A549 (cell line): ENCODE results near the gene TSNAXIP1. TPM values are rescaled to one million over a fixed set of nuclear protein-coding genes. Genes with fewer than 3 reads are reported as not detected.

Source experiments
- ATAC-seq, 2 experiments: fragments of 200-7000 bp in 1 of 2; fragments of >200 bp in 1 of 2; cut with Nextera tagmentation in 1 of 2; cut with Tn5 transposase in 1 of 2; 3 replicates each; pipeline versions ENCODE4 v1.8.0 to v1.9.1; 2018 to 2020; ENCODE audit warnings: mild to moderate bottlenecking in 1 of 2, moderate library complexity in 1 of 2
- CTCF ChIA-PET: fragments of 300-600 bp; sonication (Branson Sonifier 250); formaldehyde crosslinking; extraction: SDS; loops from one replicate; lab custom pipeline; 2021; ENCODE audit warnings: antibody characterized with exemption, inconsistent platforms; lab: Yijun Ruan, JAX
- POLR2A ChIA-PET: fragments of 350-600 bp; formaldehyde crosslinking; extraction: SDS; loops from one replicate; lab custom pipeline; 2021; ENCODE audit warnings: antibody characterized with exemption, inconsistent platforms; lab: Yijun Ruan, JAX
- DNase-seq, 2 experiments: peaks; one replicate each; pipeline versions ENCODE4 v3.0.0 to v3.0.0-alpha.2; 2011 to 2016; ENCODE audit warnings: low read depth in 1 of 2, low spot score in 1 of 2
- FAIRE-seq: peaks from 2 replicates; lab custom pipeline; 2011; peaks lifted over from hg19 to GRCh38; lab: Jason Lieb, UNC
- H3K27ac ChIP-seq, 2 experiments: fragments of >200 bp; sonication (Bioruptor Twin); formaldehyde crosslinking; 3 replicates each; pipeline ENCODE4 v1.5.1; 2016 to 2017
- H3K4me1 ChIP-seq: fragments of >200 bp; sonication (Bioruptor Twin); formaldehyde crosslinking; 3 replicates; pipeline ENCODE4 v1.6.1; 2016
- H3K4me2 ChIP-seq: fragments of >200 bp; sonication (Bioruptor Twin); formaldehyde crosslinking; 3 replicates; pipeline ENCODE4 v1.6.1; 2016
- H3K4me3 ChIP-seq: fragments of >200 bp; sonication (Bioruptor Twin); formaldehyde crosslinking; 3 replicates; pipeline ENCODE4 v1.5.1; 2016
- H3K9me3 ChIP-seq: fragments of >200 bp; sonication (Bioruptor Twin); formaldehyde crosslinking; 3 replicates; pipeline ENCODE4 v1.6.1; 2016
- BHLHE40 ChIP-seq: IDR thresholded peaks from 2 replicates; pipeline ENCODE4 v1.6.1; 2012; ENCODE audit warnings: low read depth, low read length, inconsistent platforms
- CHD2 ChIP-seq: fragments of 150-350 bp; IDR thresholded peaks from 2 replicates; pipeline ENCODE4 v1.6.1; 2014; ENCODE audit warnings: low read length; ENCODE audit not compliant: partially characterized antibody
- FOSB ChIP-seq: fragments of 250-450 bp; sonication (Bioruptor Pico); IDR thresholded peaks from 2 replicates; pipeline ENCODE4 v1.5.0; 2020; ENCODE audit warnings: mild to moderate bottlenecking, moderate library complexity
- FOXS1 ChIP-seq: fragments of 250-450 bp; sonication (Bioruptor Pico); IDR thresholded peaks from 2 replicates; pipeline ENCODE4 v1.5.0; 2020; ENCODE audit warnings: mild to moderate bottlenecking, moderate library complexity
- HDAC2 ChIP-seq: fragments of 200-600 bp; sonication (generic); IDR thresholded peaks from 2 replicates; pipeline ENCODE4 v1.6.1; 2016
- HOXB13 ChIP-seq: fragments of 250-450 bp; sonication (Bioruptor Pico); IDR thresholded peaks from 2 replicates; pipeline ENCODE4 v1.5.0; 2020; ENCODE audit warnings: low read depth, mild to moderate bottlenecking, moderate library complexity
- HOXB5 ChIP-seq: fragments of 250-450 bp; sonication (Bioruptor Pico); IDR thresholded peaks from 2 replicates; pipeline ENCODE4 v1.5.0; 2020; ENCODE audit warnings: mild to moderate bottlenecking, moderate library complexity
- MAFK ChIP-seq: fragments of 450-650 bp; IDR thresholded peaks from 2 replicates; pipeline ENCODE4 v1.6.1; 2014; ENCODE audit not compliant: partially characterized antibody
- MAZ ChIP-seq: fragments of 150-350 bp; IDR thresholded peaks from 2 replicates; pipeline ENCODE4 v1.6.1; 2014; ENCODE audit warnings: antibody characterized with exemption, low read depth, low read length, borderline replicate concordance
- NFE2L2 ChIP-seq: fragments of 150-350 bp; conservative IDR thresholded peaks from 2 replicates; pipeline ENCODE4 v1.6.1; 2014; ENCODE audit warnings: low read length
- NPAS2 ChIP-seq: fragments of 250-450 bp; sonication (Bioruptor Pico); IDR thresholded peaks from 2 replicates; pipeline ENCODE4 v1.8.0; 2022; ENCODE audit warnings: mild to moderate bottlenecking, moderate library complexity, borderline replicate concordance
- POLR2A ChIP-seq: IDR thresholded peaks from 2 replicates; pipeline ENCODE4 v1.6.1; 2012; ENCODE audit warnings: mild to moderate bottlenecking, low read length
- RAD21 ChIP-seq, 2 experiments: fragments of >200 bp in 1 of 2; sonication (Bioruptor Twin) in 1 of 2; formaldehyde crosslinking in 1 of 2; IDR thresholded peaks in 1 of 2; conservative IDR thresholded peaks in 1 of 2; 2 replicates in 1 of 2; 3 replicates in 1 of 2; pipeline ENCODE4 v1.6.1; 2012 to 2018; ENCODE audit warnings: inconsistent platforms in 1 of 2
- RARB ChIP-seq: fragments of 250-450 bp; sonication (Bioruptor Pico); IDR thresholded peaks from 2 replicates; pipeline ENCODE4 v1.8.0; 2021; ENCODE audit warnings: mild to moderate bottlenecking, moderate library complexity
- RNF2 ChIP-seq: fragments of 200-600 bp; sonication (generic); IDR thresholded peaks from 2 replicates; pipeline ENCODE4 v1.6.1; 2016; ENCODE audit warnings: low read depth, mild to moderate bottlenecking, antibody characterized with exemption, moderate library complexity, borderline replicate concordance
- SREBF2 ChIP-seq: fragments of 450-650 bp; IDR thresholded peaks from 2 replicates; pipeline ENCODE4 v1.6.1; 2014; ENCODE audit warnings: mild to moderate bottlenecking, moderate library complexity
- ZC3H11A ChIP-seq: fragments of 450-650 bp; IDR thresholded peaks from 2 replicates; pipeline ENCODE4 v1.6.1; 2014; ENCODE audit warnings: antibody characterized with exemption, mild to moderate bottlenecking
- WGBS: methylation state at CpG from one replicate; pipeline ENCODE4 v1.1.6; 2017; ENCODE audit errors: missing lambda C conversion rate; 5-methylcytosine and 5-hydroxymethylcytosine counted together
- polyA plus RNA-seq, 4 experiments: library from polyadenylated mRNA; depleted of rRNA in 3 of 4; stranded (reverse); fragments of >200 nt; fragmentation: RNase III in 1 of 4; extraction: RNeasy Plus Mini Kit Qiagen cat#74134 plus additional on column Dnase treatment in 1 of 4; gene quantifications; 2 replicates in 3 of 4; 3 replicates in 1 of 4; pipeline ENCODE4 v1.2.3, GENCODE V29; 2011 to 2017
- TF ChIP-seq, protein P1 (sequence below): fragments of >200 bp; sonication (Bioruptor Twin); formaldehyde crosslinking; IDR thresholded peaks from 3 replicates; pipeline ENCODE4 v1.6.1; 2016
- TF ChIP-seq, protein P2 (sequence below): fragments of 250-450 bp; sonication (Bioruptor Pico); IDR thresholded peaks from 2 replicates; pipeline ENCODE4 v1.5.0; 2020; ENCODE audit warnings: low read depth, mild to moderate bottlenecking, moderate library complexity
- TF ChIP-seq, protein P3 (sequence below): fragments of 250-450 bp; sonication (Bioruptor Pico); IDR thresholded peaks from 2 replicates; pipeline ENCODE4 v1.5.0; 2021; ENCODE audit warnings: mild to moderate bottlenecking, moderate library complexity, borderline replicate concordance
- TF ChIP-seq, protein P4 (sequence below): IDR thresholded peaks from 2 replicates; pipeline ENCODE4 v1.6.1; 2012

Gene TSNAXIP1
- polyA plus RNA-seq, 2 of the 4 experiments (the other 2 are of a cell fraction) = 0.68 to 1.1 TPM

DNA sequence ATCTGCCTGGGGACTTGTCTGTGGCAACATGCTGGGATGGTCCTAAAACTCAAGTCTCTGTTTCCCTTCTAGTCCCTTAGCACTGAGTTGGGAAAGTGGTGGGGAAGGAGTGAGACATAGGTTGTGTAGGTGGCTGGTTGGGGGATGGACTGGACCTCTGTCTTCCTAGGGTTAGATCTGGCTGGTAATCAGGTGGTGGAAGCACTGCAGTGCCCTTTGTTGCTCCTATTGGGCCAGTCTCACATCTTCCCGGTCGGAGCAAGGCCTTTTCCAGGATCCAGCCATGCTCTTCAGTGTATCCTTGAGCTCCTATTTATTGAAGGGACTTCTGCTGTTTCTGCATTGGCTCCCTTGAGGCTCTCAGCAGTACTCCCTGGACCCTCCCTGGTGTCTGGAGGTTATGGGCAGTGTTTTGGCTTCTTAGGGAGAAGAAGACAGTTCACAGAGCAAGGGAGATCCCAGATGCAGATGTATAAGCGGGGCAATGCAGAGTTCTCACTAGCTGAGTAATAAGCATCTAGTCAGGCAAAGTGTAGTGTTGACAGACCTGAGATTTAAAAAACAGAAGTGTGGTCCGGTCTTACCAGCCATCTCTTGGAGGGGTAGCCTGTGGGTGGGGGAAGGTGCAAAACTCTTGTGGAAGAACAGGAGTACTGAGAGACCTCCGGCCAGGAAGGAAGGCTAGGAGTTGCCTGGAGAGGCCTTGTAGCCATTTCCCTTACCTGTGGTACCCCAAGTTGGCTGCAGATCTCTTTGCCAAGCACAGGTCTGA is 38.8 kb downstream of the TSNAXIP1 start (continued):
- no peak for TF ChIP-seq FOXS1 (CRISPR knock-in tag)

DNA sequence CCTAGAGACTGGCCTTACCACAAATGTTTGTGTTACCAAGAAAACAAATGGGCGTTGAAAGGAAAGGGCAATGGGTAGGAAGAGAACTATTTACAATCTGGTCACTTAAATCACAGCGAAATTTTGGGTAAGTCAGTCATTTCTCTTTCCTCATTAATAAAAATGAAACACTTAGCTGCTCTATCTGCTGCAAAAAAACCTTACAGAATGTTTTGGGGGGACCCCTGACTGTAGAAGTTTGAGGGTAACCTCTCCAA is 39.3 kb downstream of the TSNAXIP1 start:
- FAIRE-seq (no peak), DNase-seq (no peak), ATAC-seq (no peak)
- H3K4me1 ChIP-seq = peaks cover 40% of the 10 kb centered on the region
- WGBS = 15% methylated on average over 2 of the region's 2 CpGs
- POLR2A ChIA-PET = interaction anchor here (0.6 to 0.9 kb wide), 6 partner anchors 12 to 90 kb away, joined by 3 to 7 read pairs (median 4); partner anchors contain the start of genes PSKH1, RANBP10 and TSNAXIP1
- H3K4me2 ChIP-seq = peak overlapping the region; percentile 87
- no peaks in the 10 kb centered on the region for H3K9me3 ChIP-seq
- TF ChIP-seq, protein P1, sequence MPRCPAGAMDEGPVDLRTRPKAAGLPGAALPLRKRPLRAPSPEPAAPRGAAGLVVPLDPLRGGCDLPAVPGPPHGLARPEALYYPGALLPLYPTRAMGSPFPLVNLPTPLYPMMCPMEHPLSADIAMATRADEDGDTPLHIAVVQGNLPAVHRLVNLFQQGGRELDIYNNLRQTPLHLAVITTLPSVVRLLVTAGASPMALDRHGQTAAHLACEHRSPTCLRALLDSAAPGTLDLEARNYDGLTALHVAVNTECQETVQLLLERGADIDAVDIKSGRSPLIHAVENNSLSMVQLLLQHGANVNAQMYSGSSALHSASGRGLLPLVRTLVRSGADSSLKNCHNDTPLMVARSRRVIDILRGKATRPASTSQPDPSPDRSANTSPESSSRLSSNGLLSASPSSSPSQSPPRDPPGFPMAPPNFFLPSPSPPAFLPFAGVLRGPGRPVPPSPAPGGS = no peak
- TF ChIP-seq NPAS2 (CRISPR knock-in tag) (no peak), BHLHE40 (no peak), RAD21 (conservative IDR thresholded peaks at IDR 0.05 in 1 of 2, IDR thresholded peaks at IDR 0.05 in 1 of 2) (no peak), HOXB13 (CRISPR knock-in tag) (no peak), SREBF2 (no peak), NFE2L2 (no peak), FOSB (CRISPR knock-in tag) (no peak), RARB (CRISPR knock-in tag) (no peak), MAFK (no peak), MAZ (no peak), HOXB5 (CRISPR knock-in tag) (no peak), HDAC2 (no peak), RNF2 (no peak), CHD2 (no peak), POLR2A (no peak), ZC3H11A (no peak)
- TF ChIP-seq, protein P2, sequence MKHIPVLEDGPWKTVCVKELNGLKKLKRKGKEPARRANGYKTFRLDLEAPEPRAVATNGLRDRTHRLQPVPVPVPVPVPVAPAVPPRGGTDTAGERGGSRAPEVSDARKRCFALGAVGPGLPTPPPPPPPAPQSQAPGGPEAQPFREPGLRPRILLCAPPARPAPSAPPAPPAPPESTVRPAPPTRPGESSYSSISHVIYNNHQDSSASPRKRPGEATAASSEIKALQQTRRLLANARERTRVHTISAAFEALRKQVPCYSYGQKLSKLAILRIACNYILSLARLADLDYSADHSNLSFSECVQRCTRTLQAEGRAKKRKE (CRISPR knock-in tag) = no peak
- TF ChIP-seq, protein P3, sequence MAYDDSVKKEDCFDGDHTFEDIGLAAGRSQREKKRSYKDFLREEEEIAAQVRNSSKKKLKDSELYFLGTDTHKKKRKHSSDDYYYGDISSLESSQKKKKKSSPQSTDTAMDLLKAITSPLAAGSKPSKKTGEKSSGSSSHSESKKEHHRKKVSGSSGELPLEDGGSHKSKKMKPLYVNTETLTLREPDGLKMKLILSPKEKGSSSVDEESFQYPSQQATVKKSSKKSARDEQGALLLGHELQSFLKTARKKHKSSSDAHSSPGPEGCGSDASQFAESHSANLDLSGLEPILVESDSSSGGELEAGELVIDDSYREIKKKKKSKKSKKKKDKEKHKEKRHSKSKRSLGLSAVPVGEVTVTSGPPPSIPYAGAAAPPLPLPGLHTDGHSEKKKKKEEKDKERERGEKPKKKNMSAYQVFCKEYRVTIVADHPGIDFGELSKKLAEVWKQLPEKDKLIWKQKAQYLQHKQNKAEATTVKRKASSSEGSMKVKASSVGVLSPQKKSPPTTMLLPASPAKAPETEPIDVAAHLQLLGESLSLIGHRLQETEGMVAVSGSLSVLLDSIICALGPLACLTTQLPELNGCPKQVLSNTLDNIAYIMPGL = no peak
- TF ChIP-seq, protein P4, sequence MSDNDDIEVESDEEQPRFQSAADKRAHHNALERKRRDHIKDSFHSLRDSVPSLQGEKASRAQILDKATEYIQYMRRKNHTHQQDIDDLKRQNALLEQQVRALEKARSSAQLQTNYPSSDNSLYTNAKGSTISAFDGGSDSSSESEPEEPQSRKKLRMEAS = no peak
- CTCF ChIA-PET = interaction anchor here (0.6 to 4.1 kb wide), 5 partner anchors 26 to 64 kb away, joined by 3 to 38 read pairs (median 4); no protein-coding TSS in a partner anchor
- peak overlapping the region; percentile 89 to 98 for H3K27ac ChIP-seq
- peak overlapping the region; percentile 93 for H3K4me3 ChIP-seq
